K562 (cell line): Measurements from ENCODE around the gene KRTAP10-8. TPM values are rescaled to one million over a fixed set of nuclear protein-coding genes. Genes with fewer than 3 reads are reported as not detected.

Experiments used
- ARID1B ChIP-seq: fragments of 450-650 bp; IDR thresholded peaks from 2 replicates; pipeline ENCODE4 v1.6.1; 2016; ENCODE audit warnings: antibody characterized with exemption, mild to moderate bottlenecking, inconsistent platforms
- E2F1 ChIP-seq: sonication (generic); formaldehyde crosslinking; IDR thresholded peaks from 2 replicates; pipeline ENCODE4 v1.8.1; 2023; ENCODE audit warnings: mild to moderate bottlenecking, missing genetic modification reagents, moderate library complexity
- ELF4 ChIP-seq: fragments of 450-650 bp; formaldehyde crosslinking; IDR thresholded peaks from 2 replicates; pipeline ENCODE4 v1.4.0; 2022; ENCODE audit warnings: missing genetic modification characterization
- GTF2A2 ChIP-seq: IDR thresholded peaks from 2 replicates; pipeline ENCODE4 v1.6.1; 2016; ENCODE audit warnings: mild to moderate bottlenecking, missing genetic modification characterization, missing compliant biosample characterization
- JUN ChIP-seq, 2 experiments: sonication (generic) in 1 of 2; formaldehyde crosslinking in 1 of 2; IDR thresholded peaks; 2 replicates each; pipeline versions ENCODE4 v1.6.1 to v1.8.0; 2012 to 2022; ENCODE audit warnings: borderline replicate concordance in 2 of 2, mild to moderate bottlenecking in 2 of 2, improper control_type of control experiment in 1 of 2, low read depth in 1 of 2, low read length in 1 of 2, missing genetic modification reagents in 1 of 2
- MBD2 ChIP-seq: sonication (generic); IDR thresholded peaks from 2 replicates; pipeline ENCODE4 v1.6.1; 2016; ENCODE audit warnings: low read depth, borderline replicate concordance
- NONO ChIP-seq, 2 experiments: fragments of 200-400 bp in 1 of 2; fragments of 450-650 bp in 1 of 2; formaldehyde crosslinking in 1 of 2; IDR thresholded peaks; 2 replicates each; pipeline ENCODE4 v1.6.1; 2017; ENCODE audit warnings: low read depth in 2 of 2, mild to moderate bottlenecking in 2 of 2, moderate library complexity in 2 of 2, low read length in 1 of 2
- NR4A1 ChIP-seq, 2 experiments: fragments of 250-450 bp in 1 of 2; fragments of 450-650 bp in 1 of 2; sonication (Bioruptor Pico) in 1 of 2; IDR thresholded peaks; 2 replicates each; pipeline versions ENCODE4 v1.4.0 to v1.6.1; 2016 to 2020; ENCODE audit warnings: mild to moderate bottlenecking in 2 of 2, missing compliant biosample characterization in 1 of 2, missing genetic modification characterization in 1 of 2, moderate library complexity in 1 of 2
- PHB ChIP-seq: fragments of 250-450 bp; sonication (Bioruptor Pico); IDR thresholded peaks from 2 replicates; pipeline ENCODE4 v1.5.0; 2021
- PRPF4 ChIP-seq: fragments of 200-400 bp; formaldehyde crosslinking; IDR thresholded peaks from one replicate; pipeline ENCODE4 v1.6.1; 2017; ENCODE audit warnings: low read length, low read depth, mild to moderate bottlenecking; ENCODE audit not compliant: insufficient read depth, poor library complexity, severe bottlenecking
- SRSF7 ChIP-seq: fragments of 200-400 bp; formaldehyde crosslinking; optimal IDR thresholded peaks from 2 replicates; pipeline ENCODE3; 2017; ENCODE audit warnings: mild to moderate bottlenecking, low read depth, low read length
- TFAP4 ChIP-seq: sonication (generic); formaldehyde crosslinking; IDR thresholded peaks from 2 replicates; pipeline ENCODE4 v1.8.0; 2022; ENCODE audit warnings: missing genetic modification reagents, mild to moderate bottlenecking, moderate library complexity, borderline replicate concordance
- ZBTB34 ChIP-seq: fragments of 250-450 bp; sonication (Bioruptor Pico); IDR thresholded peaks from 2 replicates; pipeline ENCODE4 v1.8.0; 2021; ENCODE audit warnings: mild to moderate bottlenecking, moderate library complexity
- ZNF24 ChIP-seq: fragments of 450-650 bp; IDR thresholded peaks from 2 replicates; pipeline ENCODE4 v1.6.1; 2016
- ZNF316 ChIP-seq: fragments of 450-650 bp; IDR thresholded peaks from 2 replicates; pipeline ENCODE4 v1.6.1; 2016
- ZNF584 ChIP-seq: fragments of 200-800 bp; sonication (Bioruptor generic); IDR thresholded peaks from 2 replicates; pipeline ENCODE4 v1.6.1; 2016; ENCODE audit warnings: low read depth, mild to moderate bottlenecking, missing genetic modification characterization, missing compliant biosample characterization
- ZNF589 ChIP-seq: fragments of 200-800 bp; sonication (Bioruptor generic); IDR thresholded peaks from 2 replicates; pipeline ENCODE4 v1.6.1; 2016; ENCODE audit warnings: low read depth, missing genetic modification characterization, missing compliant biosample characterization
- polyA plus RNA-seq, 8 experiments: library from polyadenylated mRNA; depleted of rRNA in 4 of 8; stranded (reverse) in 5 of 8; unstranded in 3 of 8; fragments of >200 nt; fragmentation: Nextera tagmentation in 2 of 8; fragmentation: Illumina TruSeq in 1 of 8; extraction: Ambion mirVana in 2 of 8; extraction: Trizol in 1 of 8; gene quantifications; 2 replicates each; pipeline versions ENCODE4 v1.2.1 to v1.2.3, GENCODE V29; 2011 to 2014; ENCODE audit warnings: inconsistent platforms in 1 of 8, missing spikeins in 1 of 8
- total RNA-seq, 7 experiments: library from RNA; depleted of rRNA in 6 of 7; stranded (reverse); fragments of >200 nt in 6 of 7; fragmentation: Illumina TruSeq in 2 of 7; extraction: Trizol in 2 of 7; gene quantifications; 2 replicates each; pipeline versions ENCODE4 v1.2.1 to v1.2.3, GENCODE V29; 2011 to 2021; ENCODE audit warnings: low replicate concordance in 1 of 7
- TF ChIP-seq, protein P1 (sequence below): fragments of 450-650 bp; IDR thresholded peaks from 2 replicates; pipeline ENCODE4 v1.6.1; 2016; ENCODE audit warnings: mild to moderate bottlenecking

Gene KRTAP10-8
- total and polyA plus RNA-seq, 9 of the 15 experiments (the other 6 are each of a cell fraction or from before 2014, with no cell fraction given): not detected

- TF ChIP-seq E2F1 (CRISPR knock-in tag): 0 out of 2 replicates have a peak, but pooled peaks have one; percentile 26
- TF ChIP-seq NONO (IDR thresholded peaks at IDR 0.05; ENCODE audit: low read depth in 2 of 2, low read length in 1 of 2): 0 out of 4 replicates have a peak, but pooled peaks of 1 of the 2 experiments have one; percentile 26
- no peak for TF ChIP-seq PRPF4
- TF ChIP-seq ZNF589 (CRISPR knock-in tag): peak; percentile 76
- no peak for TF ChIP-seq NR4A1 (CRISPR knock-in tag; IDR thresholded peaks at IDR 0.05)
- TF ChIP-seq NR4A1 (tag; IDR thresholded peaks at IDR 0.05): peak; percentile 98
- TF ChIP-seq, protein P1, sequence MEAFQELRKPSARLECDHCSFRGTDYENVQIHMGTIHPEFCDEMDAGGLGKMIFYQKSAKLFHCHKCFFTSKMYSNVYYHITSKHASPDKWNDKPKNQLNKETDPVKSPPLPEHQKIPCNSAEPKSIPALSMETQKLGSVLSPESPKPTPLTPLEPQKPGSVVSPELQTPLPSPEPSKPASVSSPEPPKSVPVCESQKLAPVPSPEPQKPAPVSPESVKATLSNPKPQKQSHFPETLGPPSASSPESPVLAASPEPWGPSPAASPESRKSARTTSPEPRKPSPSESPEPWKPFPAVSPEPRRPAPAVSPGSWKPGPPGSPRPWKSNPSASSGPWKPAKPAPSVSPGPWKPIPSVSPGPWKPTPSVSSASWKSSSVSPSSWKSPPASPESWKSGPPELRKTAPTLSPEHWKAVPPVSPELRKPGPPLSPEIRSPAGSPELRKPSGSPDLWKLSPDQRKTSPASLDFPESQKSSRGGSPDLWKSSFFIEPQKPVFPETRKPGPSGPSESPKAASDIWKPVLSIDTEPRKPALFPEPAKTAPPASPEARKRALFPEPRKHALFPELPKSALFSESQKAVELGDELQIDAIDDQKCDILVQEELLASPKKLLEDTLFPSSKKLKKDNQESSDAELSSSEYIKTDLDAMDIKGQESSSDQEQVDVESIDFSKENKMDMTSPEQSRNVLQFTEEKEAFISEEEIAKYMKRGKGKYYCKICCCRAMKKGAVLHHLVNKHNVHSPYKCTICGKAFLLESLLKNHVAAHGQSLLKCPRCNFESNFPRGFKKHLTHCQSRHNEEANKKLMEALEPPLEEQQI: 0 out of 2 replicates have a peak, but pooled peaks have one; percentile 16
- TF ChIP-seq ZNF24: 0 out of 2 replicates have a peak, but pooled peaks have one; percentile 34
- no peak for TF ChIP-seq ELF4 (CRISPR knock-in tag)
- TF ChIP-seq ARID1B: peak; percentile 96
- TF ChIP-seq MBD2: 0 out of 2 replicates have a peak, but pooled peaks have one; percentile 29
- 0 out of 2 replicates have a peak, but pooled peaks have one; percentile 49 for TF ChIP-seq ZNF584 (CRISPR knock-in tag)
- TF ChIP-seq ZNF316: no peak
- no peak for TF ChIP-seq ZBTB34 (CRISPR knock-in tag)
- no peak for TF ChIP-seq GTF2A2 (tag)
- TF ChIP-seq JUN (IDR thresholded peaks at IDR 0.05; ENCODE audit: borderline replicate concordance, low read depth, low read length): peak; percentile 26; the same call in 1 of the 2 replicates
- no peak for TF ChIP-seq JUN (CRISPR knock-in tag; IDR thresholded peaks at IDR 0.05; ENCODE audit: borderline replicate concordance)
- TF ChIP-seq PHB: peak; percentile 44; the same call in 1 of the 2 replicates
- TF ChIP-seq TFAP4 (CRISPR knock-in tag): peak; percentile 49; the same call in 1 of the 2 replicates
- no peak for TF ChIP-seq SRSF7
These were observed 18.1 kb upstream of the KRTAP10-8 start (continued) for GRCh38 chr21:44593598-44594405.
